ENCODE measurements around the gene TXLNB.

The TXLNB gene

GRCh38 chr6:139253656-139254055, 38.1 kb downstream of the TXLNB start:
- no peak for TF ChIP-seq CTCF (IDR thresholded peaks at IDR 0.05; ENCODE audit: control insufficient read depth, insufficient read depth, low read depth, low read length, missing control alignments)
- DNase-seq (ENCODE audit: low read depth) = no peak
- H3K4me3 ChIP-seq (ENCODE audit: control insufficient read depth, low read depth, low read length) = no peak overlapping the region

DNA sequence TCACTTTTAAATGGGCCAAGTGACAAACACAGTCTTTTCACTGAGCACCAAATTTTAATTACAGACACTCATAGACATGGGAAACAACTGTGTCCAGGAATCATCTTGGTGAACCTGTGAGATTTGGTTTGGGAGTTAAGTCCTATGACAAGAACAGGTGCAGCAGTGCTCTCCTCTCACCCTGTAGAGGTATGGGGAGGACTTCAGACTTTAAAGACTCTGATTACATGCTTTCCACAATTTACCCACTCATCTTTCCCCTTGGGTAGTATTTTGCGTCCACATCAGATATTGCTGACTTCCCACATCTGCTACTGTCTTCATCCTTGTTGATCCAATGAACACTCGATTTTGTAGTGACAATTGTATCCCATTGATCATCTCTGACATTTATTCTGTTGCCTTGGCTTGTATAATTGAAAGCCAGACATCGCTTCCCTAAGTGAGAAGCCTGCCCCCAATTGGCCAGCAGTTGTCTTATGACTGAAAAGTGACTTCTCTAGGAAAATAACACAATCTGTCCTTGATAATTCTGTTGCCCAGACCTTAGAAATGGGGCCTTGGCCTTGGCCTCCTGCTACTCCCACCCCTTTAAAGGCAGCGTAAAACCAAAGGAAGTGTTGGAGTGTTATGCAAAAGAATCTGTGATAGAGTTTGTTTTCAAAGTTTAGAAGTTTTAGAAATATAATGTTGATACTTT, 40.0 kb downstream of the TXLNB start:
- DNase-seq (ENCODE audit: low read depth) = no peak
- TF ChIP-seq CTCF (IDR thresholded peaks at IDR 0.05; ENCODE audit: control insufficient read depth, insufficient read depth, low read depth, low read length, missing control alignments) = no peak
- no peak overlapping the region for H3K4me3 ChIP-seq (ENCODE audit: control insufficient read depth, low read depth, low read length)

GRCh38 chr6:139251045-139251690, 40.6 kb downstream of the TXLNB start:
- no peak for DNase-seq (ENCODE audit: low read depth)
- no peak for TF ChIP-seq CTCF (IDR thresholded peaks at IDR 0.05; ENCODE audit: control insufficient read depth, insufficient read depth, low read depth, low read length, missing control alignments)
- no peak overlapping the region for H3K4me3 ChIP-seq (ENCODE audit: control insufficient read depth, low read depth, low read length)

DNA sequence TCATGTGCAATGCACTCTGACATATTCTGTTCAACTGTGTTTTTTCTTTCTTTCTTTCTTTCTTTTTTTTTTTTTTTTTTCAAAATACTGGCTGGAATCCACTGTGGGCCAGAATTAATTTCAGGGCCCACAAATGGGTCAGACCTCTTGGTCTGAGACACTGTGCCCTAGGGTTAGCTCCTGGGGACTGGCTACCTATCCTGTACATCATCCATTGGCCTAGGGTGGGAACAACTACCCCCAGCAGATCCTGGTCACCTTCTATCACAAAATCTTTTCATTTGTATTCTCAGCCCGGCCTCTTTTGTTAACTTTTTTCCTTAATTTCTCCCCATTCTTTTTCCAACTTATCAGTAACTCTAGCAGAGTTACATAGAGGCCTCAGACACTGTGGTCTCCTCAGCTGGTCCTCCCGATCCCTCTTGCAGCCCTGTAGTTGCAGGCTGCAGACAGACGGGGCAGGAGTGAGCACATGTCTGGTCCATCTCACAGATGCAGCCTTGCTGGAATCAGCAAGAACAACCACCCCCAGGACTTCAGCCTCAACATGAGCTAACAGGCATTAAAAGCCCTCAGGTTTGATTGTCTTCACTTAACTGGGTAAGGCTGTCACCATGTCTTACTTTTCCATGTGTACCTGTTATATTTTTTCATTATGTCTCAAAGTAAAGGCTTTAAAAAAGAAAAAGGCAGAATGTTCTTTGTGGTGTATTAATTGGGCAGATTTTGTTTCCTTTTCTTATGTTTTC, 41.3 kb downstream of the TXLNB start:
- H3K4me3 ChIP-seq (ENCODE audit: control insufficient read depth, low read depth, low read length) = no peak overlapping the region
- peak; percentile 17 for DNase-seq (ENCODE audit: low read depth)
- TF ChIP-seq CTCF (IDR thresholded peaks at IDR 0.05; ENCODE audit: control insufficient read depth, insufficient read depth, low read depth, low read length, missing control alignments) = peak; percentile 68

- H3K4me3 ChIP-seq (ENCODE audit: control insufficient read depth, low read depth, low read length) = no peak overlapping the region
- no peak for TF ChIP-seq CTCF (IDR thresholded peaks at IDR 0.05; ENCODE audit: control insufficient read depth, insufficient read depth, low read depth, low read length, missing control alignments)
- no peak for DNase-seq (ENCODE audit: low read depth)
Observed at GRCh38 chr6:139249395-139249794, 42.4 kb downstream of the TXLNB start.

GRCh38 chr6:139248911-139249310, 42.9 kb downstream of the TXLNB start:
- no peak overlapping the region for H3K4me3 ChIP-seq (ENCODE audit: control insufficient read depth, low read depth, low read length)
- no peak for DNase-seq (ENCODE audit: low read depth)
- TF ChIP-seq CTCF (IDR thresholded peaks at IDR 0.05; ENCODE audit: control insufficient read depth, insufficient read depth, low read depth, low read length, missing control alignments) = no peak
